ENCODE data around the gene CUEDC1. TPM values are rescaled to one million over a fixed set of nuclear protein-coding genes. Genes with fewer than 3 reads are reported as not detected.

Gene CUEDC1
- total and polyA plus RNA-seq, 9 of the 15 experiments (the other 6 are each of a cell fraction or from before 2014, with no cell fraction given): 0.20 to 4.1 (median 1.6) TPM; not detected in 1

GRCh38 chr17:57965521-57966160 lies 10.4 kb upstream of the CUEDC1 start:
- BruUV-seq (replicated peaks): no TSS peak
- Histone ChIP-seq H3K79me2 (ENCODE audit: control insufficient read depth, insufficient read depth, low read length) (no peaks in the 10 kb centered on the region), H3K4me2 (ENCODE audit: insufficient read depth, low read length) (no peak overlapping the region), H3K27ac (ENCODE audit: extremely low read depth, low read depth, low read length) (no peak overlapping the region), H3K4me1 (replicated peaks in 1 of 2; ENCODE audit: control insufficient read depth in 2 of 2, insufficient read depth in 2 of 2, low read length in 2 of 2) (no peaks in the 10 kb centered on the region), H4K20me1 (replicated peaks; ENCODE audit: control insufficient read depth, insufficient read depth, low read length) (no peaks in the 10 kb centered on the region), H3K27me3 (ENCODE audit: control insufficient read depth in 2 of 2, insufficient read depth in 2 of 2, low read length in 2 of 2) (peaks cover 28 to 54% of the 10 kb centered on the region in 2 experiments), H3K9me1 (ENCODE audit: control insufficient read depth, insufficient read depth, low read length) (no peaks in the 10 kb centered on the region), H3K4me3 (no peak overlapping the region), H3K9ac (ENCODE audit: insufficient read depth in 1 of 2, low read depth in 2 of 2, low read length in 2 of 2) (no peak overlapping the region), H2AFZ (ENCODE audit: low read depth, low read length) (no peak overlapping the region), H3K9me3 (replicated peaks; ENCODE audit: control insufficient read depth, insufficient read depth, low read depth, low read length) (no peaks in the 10 kb centered on the region), H3K36me3 (ENCODE audit: control insufficient read depth, insufficient read depth, low read length) (no peaks in the 10 kb centered on the region)
- FAIRE-seq (no peak), DNase-seq (ENCODE audit: extremely low read depth in 1 of 4, low spot score in 3 of 4) (no peak), ATAC-seq (peak; percentile 61)
- ChIA-PET POLR2A (interaction anchor here (0.6 to 1.9 kb wide), 5 partner anchors 10 to 79 kb away, joined by 3 to 8 read pairs (median 3); no protein-coding TSS in a partner anchor), CTCF (ENCODE audit: low intra/inter-chr PET ratio) (no interaction called here)
- 18% methylated on average over 25 of the region's 26 CpGs for WGBS (ENCODE audit: insufficient coverage, low coverage, missing lambda C conversion rate)
- intact Hi-C loops (cut with micrococcal nuclease): no loop called here
- TF ChIP-seq CBX5 (IDR thresholded peaks at IDR 0.05; ENCODE audit: borderline replicate concordance, low read depth) (no peak), ZNF263 (CRISPR knock-in tag; IDR thresholded peaks at IDR 0.05; ENCODE audit: borderline replicate concordance) (peak; percentile 56; the same call in 1 of the 2 replicates)
- TF ChIP-seq, protein P1, sequence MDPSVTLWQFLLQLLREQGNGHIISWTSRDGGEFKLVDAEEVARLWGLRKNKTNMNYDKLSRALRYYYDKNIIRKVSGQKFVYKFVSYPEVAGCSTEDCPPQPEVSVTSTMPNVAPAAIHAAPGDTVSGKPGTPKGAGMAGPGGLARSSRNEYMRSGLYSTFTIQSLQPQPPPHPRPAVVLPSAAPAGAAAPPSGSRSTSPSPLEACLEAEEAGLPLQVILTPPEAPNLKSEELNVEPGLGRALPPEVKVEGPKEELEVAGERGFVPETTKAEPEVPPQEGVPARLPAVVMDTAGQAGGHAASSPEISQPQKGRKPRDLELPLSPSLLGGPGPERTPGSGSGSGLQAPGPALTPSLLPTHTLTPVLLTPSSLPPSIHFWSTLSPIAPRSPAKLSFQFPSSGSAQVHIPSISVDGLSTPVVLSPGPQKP (CRISPR knock-in tag; IDR thresholded peaks at IDR 0.05): no peak
- in situ Hi-C loops (cut with MboI): no loop called here

DNA sequence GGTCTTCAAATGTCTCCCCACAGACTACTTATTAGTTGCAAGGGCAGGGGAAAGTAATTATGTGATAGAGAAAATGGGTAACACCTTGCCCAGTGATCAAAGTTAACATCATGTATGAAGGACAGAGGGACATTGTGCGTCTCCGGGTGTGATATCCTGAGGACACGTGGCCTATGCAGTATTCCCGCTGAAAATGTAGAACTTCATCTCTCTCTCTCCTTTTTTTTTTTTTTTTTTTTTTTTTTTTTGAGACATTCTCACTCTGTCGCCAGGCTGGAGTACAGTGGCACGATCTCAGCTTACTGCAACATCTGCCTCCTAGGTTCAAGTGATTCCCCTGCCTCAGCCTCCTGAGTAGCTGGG lies 7.9 kb upstream of the CUEDC1 start:
- Histone ChIP-seq H3K4me3 (no peak overlapping the region), H4K20me1 (replicated peaks; ENCODE audit: control insufficient read depth, insufficient read depth, low read length) (no peaks in the 10 kb centered on the region), H3K27me3 (ENCODE audit: control insufficient read depth in 2 of 2, insufficient read depth in 2 of 2, low read length in 2 of 2) (peaks cover 41 to 71% of the 10 kb centered on the region in 2 experiments), H3K79me2 (ENCODE audit: control insufficient read depth, insufficient read depth, low read length) (no peaks in the 10 kb centered on the region), H3K9me3 (replicated peaks; ENCODE audit: control insufficient read depth, insufficient read depth, low read depth, low read length) (no peaks in the 10 kb centered on the region), H3K36me3 (ENCODE audit: control insufficient read depth, insufficient read depth, low read length) (no peaks in the 10 kb centered on the region), H3K27ac (ENCODE audit: extremely low read depth, low read depth, low read length) (no peak overlapping the region), H3K9me1 (ENCODE audit: control insufficient read depth, insufficient read depth, low read length) (no peaks in the 10 kb centered on the region), H3K4me1 (replicated peaks in 1 of 2; ENCODE audit: control insufficient read depth in 2 of 2, insufficient read depth in 2 of 2, low read length in 2 of 2) (no peaks in the 10 kb centered on the region), H2AFZ (ENCODE audit: low read depth, low read length) (no peak overlapping the region), H3K4me2 (ENCODE audit: insufficient read depth, low read length) (no peak overlapping the region), H3K9ac (ENCODE audit: insufficient read depth in 1 of 2, low read depth in 2 of 2, low read length in 2 of 2) (no peak overlapping the region)
- CTCF ChIA-PET (ENCODE audit: low intra/inter-chr PET ratio): no interaction called here
- no TSS peak for BruUV-seq (replicated peaks)
- intact Hi-C loops (cut with micrococcal nuclease) (no loop called here), in situ Hi-C loops (cut with MboI) (no loop called here)
- FAIRE-seq (no peak), ATAC-seq (no peak), DNase-seq (ENCODE audit: extremely low read depth in 1 of 4, low spot score in 3 of 4) (no peak)
- POLR2A ChIA-PET: interaction anchor here (1.8 kb wide), 1 partner anchor 11 kb away, joined by 4 read pairs; no protein-coding TSS in a partner anchor
- WGBS (ENCODE audit: insufficient coverage, low coverage, missing lambda C conversion rate): 8% methylated on average over 4 of the region's 6 CpGs
- TF ChIP-seq HEY1 (CRISPR knock-in tag; IDR thresholded peaks at IDR 0.05; ENCODE audit: borderline replicate concordance): no peak
- peak; percentile 67 to 77 for TF ChIP-seq E2F6 (IDR thresholded peaks at IDR 0.05; ENCODE audit: borderline replicate concordance in 1 of 2, extremely low read depth in 1 of 2, insufficient read depth in 1 of 2, insufficient read length in 1 of 2, low read depth in 1 of 2, low read length in 1 of 2, poor library complexity in 1 of 2, severe bottlenecking in 1 of 2)
- TF ChIP-seq ZNF124 (CRISPR knock-in tag; IDR thresholded peaks at IDR 0.05): no peak
- TF ChIP-seq MAFK (IDR thresholded peaks at IDR 0.05; ENCODE audit: low read length): no peak
- no peak for TF ChIP-seq BRD4 (IDR thresholded peaks at IDR 0.05)
- TF ChIP-seq ZNF561 (CRISPR knock-in tag; conservative IDR thresholded peaks at IDR 0.05): no peak
- TF ChIP-seq SIX5 (IDR thresholded peaks at IDR 0.05; ENCODE audit: borderline replicate concordance in 1 of 2, insufficient read depth in 1 of 2, low read depth in 1 of 2, low read length in 2 of 2): no peak
- TF ChIP-seq, protein P2, sequence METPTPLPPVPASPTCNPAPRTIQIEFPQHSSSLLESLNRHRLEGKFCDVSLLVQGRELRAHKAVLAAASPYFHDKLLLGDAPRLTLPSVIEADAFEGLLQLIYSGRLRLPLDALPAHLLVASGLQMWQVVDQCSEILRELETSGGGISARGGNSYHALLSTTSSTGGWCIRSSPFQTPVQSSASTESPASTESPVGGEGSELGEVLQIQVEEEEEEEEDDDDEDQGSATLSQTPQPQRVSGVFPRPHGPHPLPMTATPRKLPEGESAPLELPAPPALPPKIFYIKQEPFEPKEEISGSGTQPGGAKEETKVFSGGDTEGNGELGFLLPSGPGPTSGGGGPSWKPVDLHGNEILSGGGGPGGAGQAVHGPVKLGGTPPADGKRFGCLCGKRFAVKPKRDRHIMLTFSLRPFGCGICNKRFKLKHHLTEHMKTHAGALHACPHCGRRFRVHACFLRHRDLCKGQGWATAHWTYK (CRISPR knock-in tag; IDR thresholded peaks at IDR 0.05): no peak
- no peak for TF ChIP-seq KLF16 (IDR thresholded peaks at IDR 0.05)
